Stimulated activated CD4-positive, alpha-beta T cell treated with anti-CD3 and anti-CD28 coated beads, Interleukin-2, amount 100 ng/mL, for 4 hours (primary cell): ENCODE data around the gene FRAS1.
"Not testable (repeated sequence)": the region's sequence is repeated elsewhere in the genome, so short reads cannot be mapped to it uniquely, and the experiment has no call there.

Source experiments
- DNase-seq: peaks from one replicate; pipeline ENCODE4 v3.0.0-alpha.2; 2020; ENCODE audit warnings: low read depth

FRAS1 gene

GRCh38 chr4:78441756-78442155 is 384.6 kb downstream of the FRAS1 start:
- no peak for DNase-seq

GRCh38 chr4:78446619-78447018 is 389.5 kb downstream of the FRAS1 start:
- no peak for DNase-seq

- DNase-seq = no peak
Measured at GRCh38 chr4:78451407-78451806, 394.3 kb downstream of the FRAS1 start.

GRCh38 chr4:78454016-78454415 is 396.9 kb downstream of the FRAS1 start:
- DNase-seq = no peak

- no peak for DNase-seq
Measured at GRCh38 chr4:78457751-78458150, 400.6 kb downstream of the FRAS1 start.

GRCh38 chr4:78459327-78459726 is 402.2 kb downstream of the FRAS1 start:
- DNase-seq = no peak

GRCh38 chr4:78460368-78460767 is 403.2 kb downstream of the FRAS1 start:
- DNase-seq = no peak

GRCh38 chr4:78464265-78464664 is 407.1 kb downstream of the FRAS1 start:
- no peak for DNase-seq

- DNase-seq = not testable (repeated sequence)
Measured at GRCh38 chr4:78467223-78467622, 410.1 kb downstream of the FRAS1 start.

- no peak for DNase-seq
Measured at GRCh38 chr4:78468272-78468671, 411.1 kb downstream of the FRAS1 start.

- DNase-seq = no peak
Measured at GRCh38 chr4:78476108-78476704, 419.1 kb downstream of the FRAS1 start.

- no peak for DNase-seq
Measured at GRCh38 chr4:78477276-78477675, 420.2 kb downstream of the FRAS1 start.

- DNase-seq = no peak
Measured at GRCh38 chr4:78478523-78478922, 421.4 kb downstream of the FRAS1 start.

GRCh38 chr4:78480286-78480685 is 423.2 kb downstream of the FRAS1 start:
- DNase-seq = no peak

GRCh38 chr4:78481180-78481579 is 424.1 kb downstream of the FRAS1 start:
- no peak for DNase-seq

- no peak for DNase-seq
Measured at GRCh38 chr4:78482281-78482680, 425.2 kb downstream of the FRAS1 start.

GRCh38 chr4:78483811-78484210 is 426.7 kb downstream of the FRAS1 start:
- no peak for DNase-seq

GRCh38 chr4:78484574-78484973 is 427.5 kb downstream of the FRAS1 start:
- DNase-seq = no peak

- DNase-seq = no peak
Measured at GRCh38 chr4:78493731-78494130, 436.6 kb downstream of the FRAS1 start.

- DNase-seq = no peak
Measured at GRCh38 chr4:78496021-78496643, 439.0 kb downstream of the FRAS1 start.

- not testable (repeated sequence) for DNase-seq
Measured at GRCh38 chr4:78506260-78506659, 449.1 kb downstream of the FRAS1 start.

GRCh38 chr4:78509043-78509442 is 451.9 kb downstream of the FRAS1 start:
- no peak for DNase-seq

- DNase-seq = no peak
Measured at GRCh38 chr4:78510108-78510507, 453.0 kb downstream of the FRAS1 start.

GRCh38 chr4:78510681-78511080 is 453.6 kb downstream of the FRAS1 start:
- DNase-seq = no peak
